Left cardiac atrium (tissue), 4 donors: ENCODE results near the gene SRR. TPM values are rescaled to one million over a fixed set of nuclear protein-coding genes. Genes with fewer than 3 reads are reported as not detected.
"Not testable (repeated sequence)": the region's sequence is repeated elsewhere in the genome, so short reads cannot be mapped to it uniquely, and the experiment has no call there.

Experiments used
- ATAC-seq, 2 donors: fragments of 200-7000 bp; cut with Tn5 transposase; one replicate each; pipeline ENCODE4 v1.9.1; 2020; ENCODE audit warnings: mild to moderate bottlenecking in 2 of 2, moderate library complexity in 2 of 2
- DNase-seq: peaks from one replicate; pipeline ENCODE4 v3.0.0-alpha.2; 2020
- intact Hi-C, 2 donors: fragments of 100-400 bp; cut with DNase I; formaldehyde crosslinking; loops; one replicate each; pipeline versions ENCODE4 v1.14.1 to v1.15.1; 2022 to 2023
- total RNA-seq, 2 donors: library from RNA; stranded (reverse); fragmentation: NEBNext Ultra II Directional; extraction: Animal tissue kit (Norgen Biotek cat#: 25700); gene quantifications; one replicate each; pipeline ENCODE4 v1.2.1, GENCODE V29; 2021
- donor health status: DM: no; HTN: yes; CAD: no.
- donor health status: DM: no; HTN: yes; CAD: no; lungs with severe emphysema.
- donor health status: DM: yes; HTN: yes; CAD: no.
- donor health status: Dilated cardiomyopathy.

Gene SRR
- total RNA-seq, 2 donors from 2014 or later: 8.7 to 14.5 TPM

DNA sequence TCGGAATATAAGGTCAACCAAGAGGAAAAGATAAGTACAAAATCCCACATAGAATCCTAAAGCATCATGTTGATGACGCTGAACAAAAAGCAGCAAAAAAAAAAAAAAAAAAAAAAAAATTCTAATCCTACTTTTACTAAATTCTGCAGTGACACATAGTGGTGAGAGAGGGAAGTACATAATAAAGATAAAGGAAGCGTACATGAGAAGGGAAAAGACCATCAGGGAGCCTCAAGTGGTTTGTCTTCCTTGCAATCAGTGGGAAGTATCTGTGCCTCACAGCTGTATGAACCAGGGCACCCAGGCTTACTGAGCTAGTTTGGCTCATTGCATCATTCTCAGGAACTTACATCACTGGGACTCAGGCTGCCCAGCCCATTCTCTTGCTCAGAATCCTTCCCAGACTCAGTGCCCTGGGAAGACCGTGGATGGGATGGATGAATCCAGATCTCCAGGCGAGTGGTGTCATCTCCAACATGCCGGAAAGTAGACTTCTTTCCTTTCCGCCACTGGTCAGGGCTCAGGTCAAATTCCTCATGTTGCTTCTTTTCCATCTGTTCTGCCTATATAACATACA lies 21.4 kb upstream of the SRR start:
- intact Hi-C loops: loop anchor here in 1 of 2 donors (2.0 to 10.0 kb wide), 2 partner anchors 228 to 368 kb away; partner anchors contain the start of gene HIC1
- peak; percentile 38 to 59 for ATAC-seq
- no peak for DNase-seq

DNA sequence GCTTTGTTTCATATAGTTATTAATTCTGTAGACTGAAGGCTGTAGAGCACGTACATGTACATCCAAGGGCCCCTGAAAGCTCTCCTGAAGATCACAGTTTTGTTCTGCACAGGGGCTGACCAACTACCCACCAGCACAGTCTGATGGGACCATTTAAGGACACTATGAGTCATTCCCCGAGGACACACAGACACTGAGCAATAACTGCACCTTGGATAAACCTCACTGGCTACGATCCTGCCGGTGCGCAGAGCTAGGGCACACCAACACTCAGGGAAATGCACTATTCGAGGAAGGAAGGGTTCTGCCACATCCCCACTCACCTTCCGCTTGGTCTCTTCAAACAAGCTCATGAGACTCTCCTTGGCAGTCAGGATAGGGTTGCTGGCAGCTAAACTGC lies 20.4 kb upstream of the SRR start:
- DNase-seq (no peak), ATAC-seq (no peak)
- intact Hi-C loops: loop anchor here in 1 of 2 donors (2.0 to 10.0 kb wide), 2 partner anchors 229 to 369 kb away; partner anchors contain the start of gene HIC1

DNA sequence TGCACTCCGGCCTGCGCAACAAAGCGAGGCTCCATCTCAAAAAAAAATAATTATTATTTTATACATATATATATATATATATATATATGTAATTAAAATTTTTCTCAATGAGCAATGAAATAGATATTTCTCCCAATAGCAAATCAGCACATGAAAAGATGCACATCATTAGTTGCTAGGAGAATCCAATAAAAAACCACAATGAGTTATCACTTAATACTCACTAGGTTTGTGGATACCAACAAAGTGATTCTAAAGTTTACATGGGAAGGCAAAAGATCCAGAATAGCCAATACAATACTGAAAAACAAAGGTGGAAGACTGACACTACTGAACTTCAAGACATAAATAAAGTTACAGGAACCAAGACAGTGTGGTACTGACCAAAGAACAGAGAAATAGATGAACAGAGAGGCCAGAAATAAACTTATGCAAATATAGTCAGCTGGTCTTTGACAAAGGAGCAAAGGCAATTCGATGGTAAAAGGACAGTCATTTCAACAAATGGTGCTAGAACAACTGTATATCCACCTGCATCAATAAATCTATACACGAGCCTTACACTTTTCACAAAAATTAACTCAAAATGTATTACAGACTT lies 13.8 kb upstream of the SRR start:
- no peak for DNase-seq
- intact Hi-C loops: loop anchor here in 1 of 2 donors (10.0 kb wide), 1 partner anchor 375 kb away; no protein-coding TSS in a partner anchor
- no peak for ATAC-seq

DNA sequence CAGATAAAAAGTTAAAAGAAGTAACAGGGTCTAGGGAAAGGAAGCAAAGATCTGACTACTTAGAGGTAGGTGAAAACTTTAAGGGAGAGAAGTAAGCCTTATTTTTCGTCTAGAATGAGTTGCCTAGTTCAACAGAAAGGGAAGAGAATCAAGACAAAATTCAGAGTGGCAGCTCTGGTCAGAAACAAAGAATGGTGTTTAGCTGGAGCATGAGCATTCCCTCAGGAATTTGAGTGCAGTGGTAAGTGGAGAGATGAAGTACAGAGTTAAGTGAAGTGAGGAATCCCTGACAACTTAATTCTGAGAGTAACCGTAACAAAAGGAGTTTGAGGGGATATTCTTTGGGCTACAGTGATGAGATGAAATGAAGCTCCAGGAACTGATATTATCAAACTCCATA lies 11.7 kb upstream of the SRR start:
- DNase-seq (no peak), ATAC-seq (no peak)
- intact Hi-C loops: no loop called here

- intact Hi-C loops: no loop called here
- peak in 1 of 2 donors; percentile 24 for ATAC-seq
Observed at GRCh38 chr17:2295575-2295974, 8.2 kb upstream of the SRR start.

DNA sequence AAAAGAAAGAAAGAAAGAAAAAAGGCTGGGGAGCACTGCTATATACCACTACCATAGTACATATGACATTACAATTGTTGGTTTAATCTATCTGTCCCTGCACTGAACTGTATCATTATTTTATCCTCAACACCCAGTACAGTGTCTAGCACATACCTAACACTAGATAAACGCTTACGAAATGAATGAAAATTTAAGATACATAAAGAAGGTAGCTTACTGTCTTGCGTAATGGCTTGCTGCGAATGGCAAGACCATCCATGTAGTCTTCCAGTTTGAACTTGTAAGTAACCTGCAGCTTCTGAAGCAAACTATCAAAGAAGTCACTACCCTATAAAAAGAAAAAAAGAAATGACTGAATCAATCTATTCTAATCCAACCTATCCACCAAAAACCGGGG lies 6.7 kb upstream of the SRR start:
- DNase-seq (no peak), ATAC-seq (no peak)
- intact Hi-C loops: no loop called here

More at GRCh38 chr17:2295575-2295974, 8.2 kb upstream of the SRR start:
- DNase-seq: no peak

- intact Hi-C loops: no loop called here
- no peak for DNase-seq
- no peak for ATAC-seq
Observed at GRCh38 chr17:2299136-2299535, 4.6 kb upstream of the SRR start.

GRCh38 chr17:2299756-2300155 lies 4.0 kb upstream of the SRR start:
- DNase-seq (no peak), ATAC-seq (no peak)
- intact Hi-C loops: no loop called here

DNA sequence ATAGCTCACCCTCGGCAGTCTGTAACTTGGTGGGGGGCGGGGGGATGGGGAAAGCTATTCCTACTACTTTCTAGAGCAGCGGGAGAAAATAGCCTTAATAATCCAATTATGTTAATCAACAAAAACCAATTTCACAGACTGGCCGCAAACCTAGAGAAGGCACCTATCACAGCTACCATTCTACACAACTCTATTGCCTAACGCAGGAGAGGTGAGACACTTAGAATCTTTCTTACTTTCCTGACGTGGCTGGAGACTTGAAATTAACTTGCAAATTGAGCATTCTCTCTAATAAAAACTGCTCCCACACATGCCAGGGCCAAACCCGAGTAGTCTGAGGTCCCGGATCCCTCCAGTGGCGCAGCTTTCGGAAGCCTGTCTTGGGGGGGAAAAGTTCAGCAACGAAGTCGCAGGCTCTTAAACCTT lies 959 bp upstream of the SRR start:
- DNase-seq: no peak
- no peak for ATAC-seq
- intact Hi-C loops: no loop called here

DNA sequence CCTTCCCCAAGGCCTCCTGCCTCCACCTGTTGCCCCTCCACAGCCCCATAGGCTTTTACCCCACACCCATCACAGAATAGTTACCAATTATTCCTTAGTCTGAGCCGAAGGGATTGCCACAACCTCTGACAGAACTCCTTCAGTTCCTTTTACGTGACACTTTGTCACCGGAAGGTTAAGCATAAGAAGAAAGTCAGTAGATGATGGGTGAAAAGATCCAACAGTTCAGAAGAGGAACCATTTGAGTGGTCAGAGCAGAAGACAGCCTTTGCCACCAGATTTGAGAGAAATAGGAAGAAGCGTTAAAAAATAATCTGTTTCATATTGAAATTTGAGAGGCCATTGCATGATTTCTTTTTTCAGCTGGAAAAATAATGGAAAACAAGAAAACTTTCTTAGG lies 1.2 kb downstream of the SRR start:
- intact Hi-C loops: no loop called here
- DNase-seq: no peak
- ATAC-seq: no peak

DNA sequence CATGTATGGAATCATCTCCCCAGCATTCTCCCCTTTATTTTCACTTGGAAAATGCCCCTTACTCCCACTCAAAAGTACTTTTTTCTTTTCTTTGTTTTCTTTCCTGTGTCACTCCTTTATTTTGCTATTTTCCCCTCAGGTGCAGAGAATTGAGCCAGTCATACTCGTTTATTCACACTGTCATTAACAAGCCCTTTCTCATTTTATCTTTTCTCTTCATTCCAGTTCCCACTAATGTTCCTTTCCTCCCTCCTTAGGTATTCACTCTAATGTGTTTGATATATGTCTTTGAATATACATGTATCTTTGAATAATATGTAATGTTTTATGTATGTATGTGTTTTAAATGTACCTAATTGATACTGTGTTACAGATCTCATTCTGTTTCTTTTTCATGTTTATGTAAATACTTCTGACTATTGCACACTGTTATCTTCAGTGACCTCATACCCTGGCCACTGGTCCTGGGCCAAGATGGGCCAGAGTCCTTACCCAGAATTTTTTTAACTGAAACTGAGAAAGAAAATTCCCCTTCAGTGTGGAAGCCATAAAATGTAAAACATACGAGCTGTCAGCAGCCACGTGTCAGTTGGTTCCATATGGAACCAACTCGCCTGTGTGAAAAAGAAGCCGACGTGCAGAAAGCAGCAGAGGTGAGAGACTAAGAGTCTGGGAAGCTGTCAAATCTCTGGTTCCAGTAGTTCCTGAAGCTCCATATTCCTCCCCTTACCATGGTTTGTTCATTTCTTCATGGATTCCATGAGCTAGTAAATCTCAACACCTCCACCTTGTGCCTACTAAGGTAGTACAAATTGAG lies 5.8 kb downstream of the SRR start:
- intact Hi-C loops: no loop called here
- DNase-seq (peak; percentile 59), ATAC-seq (peak; percentile 41 to 61)

GRCh38 chr17:2312736-2313135 lies 9.0 kb downstream of the SRR start:
- ATAC-seq (peak in 1 of 2 donors; percentile 65), DNase-seq (peak; percentile 37)
- intact Hi-C loops: no loop called here

DNA sequence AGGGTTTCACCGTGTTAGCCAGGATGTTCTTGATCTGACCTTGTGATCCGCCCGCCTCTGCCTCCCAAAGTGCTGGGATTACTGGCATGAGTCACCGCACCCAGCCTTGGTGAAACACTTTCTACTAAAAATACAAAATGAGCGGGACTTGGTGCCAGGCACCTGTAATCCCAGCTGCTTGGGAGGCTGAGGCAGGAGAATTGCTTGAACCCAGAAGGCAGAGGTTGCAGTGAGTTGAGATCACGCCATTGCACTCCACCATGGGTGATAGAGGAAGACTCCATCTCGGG lies 13.1 kb downstream of the SRR start:
- ATAC-seq, DNase-seq, intact Hi-C loops: not testable (repeated sequence)

DNA sequence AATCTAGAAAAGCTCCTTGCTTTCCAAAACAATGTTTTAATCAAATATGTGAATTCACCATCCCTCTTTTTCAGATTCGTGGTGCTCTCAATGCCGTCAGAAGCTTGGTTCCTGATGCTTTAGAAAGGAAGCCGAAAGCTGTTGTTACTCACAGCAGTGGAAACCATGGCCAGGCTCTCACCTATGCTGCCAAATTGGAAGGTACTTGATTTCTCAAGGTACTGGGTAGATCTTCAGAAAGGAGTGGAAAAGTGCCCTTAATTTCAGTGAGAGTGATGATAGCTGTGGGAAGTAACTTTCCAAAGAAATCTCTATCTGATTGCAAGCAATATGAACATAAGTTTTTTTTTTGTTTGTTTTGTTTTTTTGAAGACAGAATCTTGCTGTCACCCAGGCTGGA lies 14.0 kb downstream of the SRR start:
- ATAC-seq: no peak
- no peak for DNase-seq
- intact Hi-C loops: no loop called here

GRCh38 chr17:2319051-2319450 lies 15.3 kb downstream of the SRR start:
- intact Hi-C loops: no loop called here
- DNase-seq: no peak
- no peak for ATAC-seq

GRCh38 chr17:2321399-2321798 lies 17.6 kb downstream of the SRR start:
- ATAC-seq: no peak

DNA sequence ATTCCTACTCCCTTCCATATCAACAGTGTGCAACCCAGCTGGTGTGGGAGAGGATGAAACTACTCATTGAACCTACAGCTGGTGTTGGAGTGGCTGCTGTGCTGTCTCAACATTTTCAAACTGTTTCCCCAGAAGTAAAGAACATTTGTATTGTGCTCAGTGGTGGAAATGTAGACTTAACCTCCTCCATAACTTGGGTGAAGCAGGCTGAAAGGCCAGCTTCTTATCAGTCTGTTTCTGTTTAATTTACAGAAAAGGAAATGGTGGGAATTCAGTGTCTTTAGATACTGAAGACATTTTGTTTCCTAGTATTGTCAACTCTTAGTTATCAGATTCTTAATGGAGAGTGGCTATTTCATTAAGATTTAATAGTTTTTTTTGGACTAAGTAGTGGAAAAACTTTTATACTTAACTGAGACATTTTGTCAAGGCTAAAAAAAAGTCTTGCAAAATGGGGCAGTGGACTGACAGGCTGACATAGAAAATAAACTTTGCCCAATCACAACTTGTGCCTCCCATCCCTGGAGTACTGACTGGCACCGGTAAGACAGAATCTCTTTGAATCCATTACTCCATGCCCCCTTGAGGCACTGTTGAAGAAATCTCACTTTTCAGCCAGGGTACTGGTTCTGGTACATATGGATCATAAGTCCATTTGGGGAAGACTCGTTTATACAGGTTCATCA lies 20.0 kb downstream of the SRR start:
- intact Hi-C loops: no loop called here
- DNase-seq: no peak
- ATAC-seq: peak; percentile 20 to 50

More at GRCh38 chr17:2321399-2321798, 17.6 kb downstream of the SRR start:
- no peak for DNase-seq
- intact Hi-C loops: no loop called here

DNA sequence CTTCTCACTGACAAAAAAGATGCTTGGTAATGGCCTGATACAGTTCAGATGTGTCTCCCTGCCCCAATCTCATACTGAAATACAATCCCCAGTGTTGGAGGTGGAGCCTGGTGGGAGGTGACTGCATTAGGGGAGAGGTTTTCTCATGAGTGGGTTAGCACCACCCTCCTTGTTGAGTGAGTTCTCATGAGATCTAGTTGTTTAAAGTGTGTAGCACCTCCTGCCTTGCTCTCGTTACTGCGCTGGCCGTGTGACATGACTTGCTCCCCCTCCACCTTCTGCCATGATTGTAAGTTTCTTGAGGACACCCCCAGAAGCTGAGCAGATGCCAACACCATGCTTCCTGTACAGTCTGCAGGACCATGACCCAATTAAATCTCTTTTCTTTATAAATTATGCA lies 27.6 kb downstream of the SRR start:
- no peak for DNase-seq
- ATAC-seq: no peak
- intact Hi-C loops: no loop called here

GRCh38 chr17:2335726-2336214 lies 32.0 kb downstream of the SRR start:
- ATAC-seq: no peak
- intact Hi-C loops: no loop called here
- peak; percentile 33 for DNase-seq
